Midbrain (tissue), 1 donor: Measurements from ENCODE around the gene SSTR3.
A peak's percentile ranks its signal among the peaks of the same experiment; 100 is the strongest.
"Not testable (repeated sequence)": the region's sequence is repeated elsewhere in the genome, so short reads cannot be mapped to it uniquely, and the experiment has no call there.

Source experiments
- DNase-seq: peaks from one replicate; lab custom pipeline; 2025; lab: John Stamatoyannopoulos, UW

Gene SSTR3

GRCh38 chr22:37181681-37182080, 30.6 kb downstream of the SSTR3 start:
- DNase-seq: no peak

DNA sequence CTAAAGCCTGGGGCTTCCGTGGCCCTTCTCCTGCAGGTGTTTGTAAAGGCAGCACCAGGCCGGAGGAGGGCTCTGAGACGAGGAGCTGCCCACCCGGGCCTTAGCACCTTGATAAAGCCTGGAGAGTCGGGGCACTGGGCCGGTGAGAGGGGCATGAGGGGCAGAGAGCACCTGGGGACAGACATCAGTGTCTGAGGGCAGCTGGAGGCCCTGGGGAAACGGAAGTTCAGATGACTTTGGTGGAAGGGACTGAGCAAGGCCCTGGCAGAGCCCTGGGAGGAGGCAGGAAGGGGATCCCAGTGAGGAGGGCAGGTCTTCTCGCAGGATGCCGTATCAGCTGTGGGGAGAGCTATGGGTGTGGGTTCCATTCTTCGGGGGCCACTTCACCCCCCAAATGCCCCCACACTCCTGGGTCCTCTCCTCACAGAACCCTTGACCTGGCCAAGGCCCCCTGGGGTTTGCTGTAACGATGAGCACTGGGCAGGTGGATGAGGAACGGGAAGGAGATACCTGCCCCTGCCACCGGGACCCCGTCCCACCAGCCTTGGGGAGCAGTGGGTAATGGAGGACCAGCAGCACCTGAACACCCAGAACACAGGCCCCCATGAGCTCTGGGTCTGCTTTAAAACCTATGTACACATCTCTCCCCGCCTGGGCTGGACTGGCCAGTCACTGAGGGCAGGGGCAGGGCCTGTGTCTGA, 31.6 kb downstream of the SSTR3 start:
- DNase-seq: no peak

- DNase-seq: no peak
Measured at GRCh38 chr22:37179622-37180420, 32.5 kb downstream of the SSTR3 start.

DNA sequence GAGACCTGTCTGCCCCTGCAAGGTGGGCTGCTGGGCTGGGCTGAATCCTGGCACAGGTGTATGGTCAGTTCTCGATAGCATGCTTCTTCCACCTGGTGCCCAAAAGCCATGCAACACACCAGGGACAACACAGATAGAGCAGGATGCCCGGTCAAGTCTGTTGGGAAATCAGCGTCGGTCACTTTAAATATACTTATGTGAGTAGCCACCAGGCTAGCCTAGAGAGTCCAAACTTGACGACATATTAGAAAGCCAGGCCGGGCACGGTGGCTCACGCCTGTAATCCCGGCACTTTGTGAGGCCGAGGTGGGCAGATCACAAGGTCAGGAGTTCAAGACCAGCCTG, 33.2 kb downstream of the SSTR3 start:
- DNase-seq: no peak

- DNase-seq: no peak
Measured at GRCh38 chr22:37178350-37179125, 33.7 kb downstream of the SSTR3 start.

GRCh38 chr22:37177755-37178154, 34.5 kb downstream of the SSTR3 start:
- no peak for DNase-seq

- DNase-seq: no peak
Measured at GRCh38 chr22:37177221-37177620, 35.1 kb downstream of the SSTR3 start.

- DNase-seq: peak; percentile 44
Measured at GRCh38 chr22:37176464-37177061, 35.7 kb downstream of the SSTR3 start.

GRCh38 chr22:37175414-37176281, 36.6 kb downstream of the SSTR3 start:
- no peak for DNase-seq

DNA sequence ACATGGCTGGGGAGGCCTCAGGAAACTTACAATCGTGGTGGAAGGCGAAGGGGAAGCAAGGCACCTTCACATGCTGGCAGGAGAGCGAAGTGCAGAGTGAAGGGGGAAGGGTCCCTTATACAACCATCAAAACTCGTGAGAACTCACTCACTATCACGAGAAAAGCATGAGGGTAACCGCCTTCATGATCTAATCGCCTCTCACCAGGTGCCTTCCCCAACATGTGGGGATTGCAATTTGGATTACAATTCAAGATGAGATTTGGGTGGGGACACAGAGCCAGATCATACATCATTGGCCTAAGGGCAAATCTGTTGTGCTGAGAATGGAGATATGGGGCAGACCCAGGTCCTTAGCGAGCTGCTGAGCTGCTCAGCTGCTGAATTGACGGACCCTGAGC, 37.3 kb downstream of the SSTR3 start:
- DNase-seq: no peak

DNA sequence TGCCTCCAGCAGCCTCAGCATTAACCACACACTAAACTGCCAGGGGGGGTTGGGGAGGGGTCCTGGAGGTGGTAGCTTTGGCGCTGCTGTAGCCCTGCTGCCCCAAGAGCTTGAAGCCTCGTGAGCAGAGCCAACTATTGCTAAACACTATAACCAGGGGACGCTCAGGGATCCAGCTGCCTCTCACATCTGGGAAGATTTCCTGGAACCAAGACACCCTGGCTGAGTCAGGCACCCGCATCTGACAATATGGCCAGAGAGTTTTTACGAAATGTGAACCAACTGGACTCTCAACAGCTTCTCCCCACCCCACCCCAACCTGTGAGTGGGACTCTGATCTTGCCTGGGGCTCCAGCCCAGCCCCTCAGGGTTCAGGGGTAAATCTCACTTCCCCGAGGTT, 38.6 kb downstream of the SSTR3 start:
- no peak for DNase-seq

DNA sequence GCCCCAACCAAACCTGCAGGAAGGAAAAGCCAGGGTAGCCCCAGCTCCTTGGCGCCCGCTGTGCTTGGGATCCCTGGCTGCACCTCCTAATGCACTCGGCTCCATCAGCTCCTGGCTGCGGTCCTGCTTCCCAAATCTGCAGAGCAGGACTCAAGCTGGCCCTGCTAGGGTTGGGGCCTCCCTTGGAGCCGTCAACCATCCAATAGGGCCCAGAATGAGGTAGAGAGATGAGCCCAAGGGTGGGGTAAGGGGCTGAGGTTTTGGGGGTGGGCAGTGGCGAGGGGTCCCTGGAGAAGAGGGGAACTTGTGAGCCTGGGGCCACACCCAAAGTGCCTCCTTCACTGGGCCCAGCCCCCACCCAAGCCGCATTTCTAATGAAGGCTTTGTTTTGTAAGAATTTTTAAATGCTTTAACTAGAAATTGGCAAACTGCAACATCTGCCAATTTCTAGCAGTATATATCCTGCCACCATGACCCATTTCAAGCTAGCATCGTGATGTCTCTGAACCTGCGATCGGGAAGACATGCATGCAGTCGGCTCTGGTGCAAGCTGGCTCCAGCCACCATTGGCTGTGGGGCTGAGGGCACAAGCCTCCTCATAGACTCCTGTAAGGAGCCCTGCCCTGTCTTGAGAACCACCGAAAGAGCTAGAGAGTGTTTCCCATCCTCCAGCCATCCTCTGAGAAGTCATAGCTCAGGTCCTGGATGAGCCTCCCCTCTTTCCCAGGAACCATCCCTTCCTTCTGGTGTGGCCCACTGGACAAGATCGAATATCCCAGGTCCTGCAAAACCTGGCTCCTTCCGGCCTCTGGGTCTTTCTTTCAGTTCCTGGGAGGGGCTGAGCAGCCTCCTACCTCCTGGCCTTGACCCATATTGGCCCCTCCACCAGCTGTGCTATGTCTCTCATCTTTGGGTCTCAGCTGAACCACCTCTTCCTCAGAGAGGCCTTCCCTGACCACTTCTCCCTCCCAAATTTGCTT, 39.7 kb downstream of the SSTR3 start:
- no peak for DNase-seq

DNA sequence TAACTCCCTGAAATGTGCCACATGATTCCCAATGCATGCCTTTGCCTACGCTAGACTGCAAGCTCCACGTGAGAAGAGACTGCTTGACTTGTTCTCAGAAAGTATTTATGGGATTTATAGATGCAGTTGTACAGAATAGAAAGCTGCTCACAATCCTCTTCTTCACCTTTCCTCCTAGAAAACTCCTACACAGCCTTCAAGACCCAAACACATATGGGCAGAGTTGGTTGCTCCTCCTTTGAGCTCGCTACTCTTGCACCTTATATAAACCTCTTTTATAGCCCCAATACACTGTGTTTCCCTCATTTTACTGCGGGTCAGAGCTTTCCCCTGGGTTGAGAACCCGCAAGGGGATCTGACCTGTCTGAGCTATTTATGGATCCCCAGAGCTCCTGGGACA, 40.6 kb downstream of the SSTR3 start:
- DNase-seq: no peak

DNA sequence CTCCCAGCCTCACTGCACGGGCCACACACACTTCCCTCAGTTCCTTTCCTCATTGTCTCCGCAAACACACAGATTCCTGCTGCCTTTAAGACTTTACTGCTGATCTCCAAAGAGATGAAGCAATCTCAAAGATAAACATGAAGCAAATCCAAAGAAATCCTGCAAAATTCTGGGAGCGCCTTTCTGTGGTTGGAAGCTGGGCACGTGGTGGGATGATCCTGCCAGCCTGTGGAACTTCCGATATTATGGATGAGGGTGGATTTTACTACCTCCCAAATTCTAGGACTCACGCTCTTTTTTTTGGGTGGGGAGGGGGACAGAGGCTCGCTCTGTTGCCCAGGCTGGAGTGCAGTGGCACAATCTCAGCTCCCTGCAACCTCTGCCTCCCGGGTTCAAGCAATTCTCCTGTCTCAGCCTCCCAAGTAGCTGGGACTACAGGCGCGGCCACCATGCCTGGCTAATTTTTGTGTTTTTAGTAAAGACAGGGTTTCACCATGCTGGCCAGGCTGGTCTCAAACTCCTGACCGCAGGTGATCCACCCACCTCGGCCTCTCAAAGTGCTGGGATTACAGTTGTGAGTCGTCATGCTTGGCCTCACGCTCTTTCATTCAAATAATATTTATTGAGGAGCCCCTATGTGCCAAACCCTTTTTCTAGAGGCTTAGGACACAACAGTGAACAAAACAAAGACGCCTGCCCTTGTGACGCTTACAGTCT, 41.4 kb downstream of the SSTR3 start:
- not testable (repeated sequence) for DNase-seq

DNA sequence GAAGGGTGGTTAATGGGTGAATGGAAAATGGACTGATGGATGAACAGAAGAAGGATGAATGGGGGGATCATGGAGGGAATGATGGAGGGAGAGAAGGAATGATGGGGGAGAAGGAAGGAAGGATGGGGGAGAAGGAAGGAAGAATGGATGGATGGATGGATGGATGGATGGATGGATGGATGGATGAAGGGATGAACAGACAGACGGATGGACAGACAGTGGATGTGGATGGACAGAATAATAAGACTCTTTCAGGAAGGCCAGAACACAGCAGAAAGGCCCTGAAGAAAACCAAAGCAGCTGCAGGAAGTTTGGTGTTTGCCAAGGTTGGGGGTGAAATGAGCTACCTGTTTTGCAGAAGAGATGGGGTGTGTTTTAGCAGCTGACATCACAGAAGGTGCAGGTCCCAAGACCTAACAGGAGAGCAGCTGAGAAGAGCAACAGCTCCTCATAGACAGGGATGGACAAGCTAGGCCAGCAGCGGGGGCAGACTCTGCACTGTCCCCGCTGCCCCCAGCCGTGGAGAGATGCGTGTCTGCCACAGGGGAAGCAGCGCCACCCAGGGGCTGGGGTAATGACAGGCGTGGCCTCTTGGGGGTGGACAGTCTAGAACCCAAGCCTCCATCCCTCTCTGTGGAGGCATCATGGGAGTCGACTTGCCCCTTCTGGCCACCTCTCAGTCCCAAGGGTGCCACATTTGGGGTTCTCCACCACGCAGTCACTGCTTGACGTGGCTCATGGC, 42.2 kb downstream of the SSTR3 start:
- DNase-seq: no peak

DNA sequence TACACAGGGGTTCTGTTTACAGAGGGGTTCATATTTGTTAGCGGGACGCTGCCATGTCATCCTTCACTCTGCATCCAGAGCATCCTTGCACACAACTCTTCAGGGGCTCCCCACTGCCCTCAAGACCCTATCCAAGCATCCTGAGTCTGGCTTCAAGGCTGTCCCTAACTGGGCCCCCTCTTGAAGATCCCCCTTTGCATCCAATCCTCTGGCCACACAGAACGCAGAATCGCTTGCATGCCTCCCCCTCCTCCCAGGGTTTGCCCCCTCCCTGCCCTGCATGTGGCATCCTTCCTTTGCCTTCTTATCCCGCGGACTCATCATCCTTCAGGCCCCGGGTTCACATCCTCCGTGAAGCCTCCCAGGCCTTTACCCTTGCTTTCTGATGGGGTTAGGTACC, 42.9 kb downstream of the SSTR3 start:
- no peak for DNase-seq

DNA sequence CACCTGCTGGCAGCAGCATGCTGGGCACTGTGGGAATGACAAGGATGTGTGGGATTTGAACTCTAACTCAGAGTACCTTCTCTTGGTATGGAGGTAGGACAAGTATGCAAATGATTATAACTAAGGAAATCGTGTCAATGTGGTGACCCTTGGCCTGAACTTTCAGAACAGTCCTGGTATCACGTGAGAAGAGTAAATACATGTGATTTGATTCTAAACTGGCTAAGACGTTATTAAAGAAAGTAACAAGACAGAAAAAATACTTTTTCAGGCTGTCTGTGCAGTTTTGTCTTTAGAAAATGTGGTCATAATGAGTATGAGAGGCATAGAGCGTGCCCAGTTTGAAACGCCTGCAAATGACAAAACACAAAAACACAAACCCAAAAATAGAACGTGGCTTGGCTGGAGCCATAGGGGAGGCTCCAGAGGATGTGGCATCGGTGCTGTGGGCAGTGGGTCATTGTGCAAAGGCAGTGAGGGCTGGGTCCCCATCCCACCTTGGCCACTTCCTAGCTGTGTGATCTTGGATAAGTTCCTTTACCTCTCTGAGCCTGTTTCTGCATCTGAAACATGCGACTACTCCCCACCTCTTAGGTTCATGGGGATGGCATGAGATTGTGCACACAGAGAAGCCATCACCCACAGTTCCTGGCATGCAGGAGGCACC, 44.2 kb downstream of the SSTR3 start:
- no peak for DNase-seq
